ENCODE measurements around the gene CPD.
"Not testable (repeated sequence)": the region's sequence is repeated elsewhere in the genome, so short reads cannot be mapped to it uniquely, and the experiment has no call there.

CPD gene

GRCh38 chr17:30429155-30429554 is 50.4 kb downstream of the CPD start:
- DNase-seq: no peak

GRCh38 chr17:30433514-30433913 is 54.8 kb downstream of the CPD start:
- no peak for DNase-seq

GRCh38 chr17:30436729-30437128 is 58.0 kb downstream of the CPD start:
- DNase-seq: no peak

- DNase-seq: no peak
Measured at GRCh38 chr17:30443721-30444120, 65.0 kb downstream of the CPD start.

GRCh38 chr17:30446640-30447039 is 67.9 kb downstream of the CPD start:
- DNase-seq: not testable (repeated sequence)

- DNase-seq: peak; percentile 31 to 76
Measured at GRCh38 chr17:30449480-30449879, 70.8 kb downstream of the CPD start.

GRCh38 chr17:30450125-30451027 is 71.6 kb downstream of the CPD start:
- DNase-seq: no peak

GRCh38 chr17:30454635-30455034 is 75.9 kb downstream of the CPD start:
- DNase-seq: no peak

GRCh38 chr17:30458371-30458770 is 79.6 kb downstream of the CPD start:
- no peak for DNase-seq

GRCh38 chr17:30458797-30459413 is 80.2 kb downstream of the CPD start:
- DNase-seq: not testable (repeated sequence)

GRCh38 chr17:30468465-30468864 is 89.7 kb downstream of the CPD start:
- no peak for DNase-seq

GRCh38 chr17:30472238-30472890 is 93.6 kb downstream of the CPD start:
- DNase-seq: no peak

GRCh38 chr17:30475206-30475605 is 96.5 kb downstream of the CPD start:
- no peak for DNase-seq

GRCh38 chr17:30476726-30477082 is 98.0 kb downstream of the CPD start:
- DNase-seq: peak in 1 of 2 donors; percentile 30

- peak; percentile 85 to 97 for DNase-seq
Measured at GRCh38 chr17:30477083-30477773, 98.5 kb downstream of the CPD start, which contains the start of gene GOSR1. GOSR1 (plus strand) TSS chr17:30477408; CDS start chr17:30477434, 26 bp downstream.

GRCh38 chr17:30477774-30478115 is 99.0 kb downstream of the CPD start:
- no peak for DNase-seq

- DNase-seq: no peak
Measured at GRCh38 chr17:30482555-30482954, 103.8 kb downstream of the CPD start.

- DNase-seq: no peak
Measured at GRCh38 chr17:30483159-30483558, 104.4 kb downstream of the CPD start.

GRCh38 chr17:30493780-30494179 is 115.1 kb downstream of the CPD start:
- DNase-seq: no peak

- DNase-seq: no peak
Measured at GRCh38 chr17:30495586-30495985, 116.9 kb downstream of the CPD start.

- DNase-seq: no peak
Measured at GRCh38 chr17:30503558-30503957, 124.8 kb downstream of the CPD start.

GRCh38 chr17:30505868-30506417 is 127.2 kb downstream of the CPD start:
- DNase-seq: no peak

GRCh38 chr17:30506481-30506880 is 127.8 kb downstream of the CPD start:
- DNase-seq: no peak

All from hippocampal formation (tissue), 2 donors.